HEK293 (cell line): ENCODE data around the gene SMIM44.

Source experiments
- FEZF1 ChIP-seq: fragments of 450-650 bp; formaldehyde crosslinking; IDR thresholded peaks from 2 replicates; pipeline ENCODE4 v1.5.1; 2016; ENCODE audit warnings: missing biosample characterization, missing genetic modification characterization
- HOXC10 ChIP-seq: sonication (generic); formaldehyde crosslinking; IDR thresholded peaks from 2 replicates; pipeline ENCODE4 v1.8.1; 2023; ENCODE audit warnings: mild to moderate bottlenecking, missing genetic modification reagents
- MEIS1 ChIP-seq: sonication (generic); formaldehyde crosslinking; IDR thresholded peaks from 2 replicates; pipeline ENCODE4 v1.8.1; 2022; ENCODE audit warnings: missing genetic modification reagents, mild to moderate bottlenecking, borderline replicate concordance
- PRDM4 ChIP-seq: fragments of 450-650 bp; formaldehyde crosslinking; IDR thresholded peaks from 2 replicates; pipeline ENCODE4 v1.5.1; 2017; ENCODE audit warnings: missing biosample characterization, missing genetic modification characterization
- SP2 ChIP-seq: fragments of 450-650 bp; formaldehyde crosslinking; IDR thresholded peaks from 2 replicates; pipeline ENCODE4 v1.5.1; 2016; ENCODE audit warnings: missing biosample characterization, missing genetic modification characterization
- ZFHX2 ChIP-seq: fragments of 450-650 bp; formaldehyde crosslinking; conservative IDR thresholded peaks from 2 replicates; pipeline ENCODE4 v1.5.1; 2016; ENCODE audit warnings: missing biosample characterization, missing genetic modification characterization
- ZFP41 ChIP-seq: fragments of 450-650 bp; formaldehyde crosslinking; IDR thresholded peaks from 2 replicates; pipeline ENCODE4 v1.5.1; 2016; ENCODE audit warnings: missing biosample characterization, missing genetic modification characterization, borderline replicate concordance
- ZNF114 ChIP-seq: fragments of 450-650 bp; formaldehyde crosslinking; IDR thresholded peaks from 2 replicates; pipeline ENCODE4 v1.5.0; 2017; ENCODE audit warnings: missing biosample characterization, missing genetic modification characterization
- ZNF121 ChIP-seq: fragments of 450-650 bp; formaldehyde crosslinking; IDR thresholded peaks from 2 replicates; pipeline ENCODE4 v1.5.1; 2016; ENCODE audit warnings: missing biosample characterization, missing genetic modification characterization
- ZNF148 ChIP-seq: fragments of 450-650 bp; formaldehyde crosslinking; IDR thresholded peaks from 2 replicates; pipeline ENCODE4 v1.5.0; 2017; ENCODE audit warnings: missing biosample characterization, missing genetic modification characterization, borderline replicate concordance
- ZNF169 ChIP-seq: fragments of 450-650 bp; formaldehyde crosslinking; IDR thresholded peaks from 2 replicates; pipeline ENCODE4 v1.5.1; 2016; ENCODE audit warnings: missing biosample characterization, missing genetic modification characterization
- ZNF223 ChIP-seq: fragments of 450-650 bp; formaldehyde crosslinking; IDR thresholded peaks from 2 replicates; pipeline ENCODE4 v1.5.1; 2016; ENCODE audit warnings: missing biosample characterization, missing genetic modification characterization
- ZNF274 ChIP-seq, 2 experiments: fragments of 200-500 bp in 1 of 2; fragments of 450-650 bp in 1 of 2; sonication (Bioruptor generic) in 1 of 2; formaldehyde crosslinking in 1 of 2; IDR thresholded peaks; 2 replicates each; pipeline versions ENCODE4 v1.5.1 to v1.6.1; 2014 to 2016; ENCODE audit warnings: borderline replicate concordance in 1 of 2, inconsistent platforms in 1 of 2, low read length in 1 of 2, missing biosample characterization in 1 of 2, missing genetic modification characterization in 1 of 2
- ZNF292 ChIP-seq: fragments of 450-650 bp; formaldehyde crosslinking; IDR thresholded peaks from 2 replicates; pipeline ENCODE4 v1.5.1; 2016; ENCODE audit warnings: low read depth, missing biosample characterization, missing genetic modification characterization, borderline replicate concordance
- ZNF302 ChIP-seq: fragments of 450-650 bp; formaldehyde crosslinking; IDR thresholded peaks from 2 replicates; pipeline ENCODE4 v1.5.1; 2016; ENCODE audit warnings: missing biosample characterization, missing genetic modification characterization, low read depth
- ZNF341 ChIP-seq: fragments of 450-650 bp; formaldehyde crosslinking; IDR thresholded peaks from 2 replicates; pipeline ENCODE4; 2016; ENCODE audit warnings: low read depth, missing biosample characterization, missing genetic modification characterization
- ZNF518A ChIP-seq: fragments of 450-650 bp; formaldehyde crosslinking; conservative IDR thresholded peaks from 2 replicates; pipeline ENCODE4 v1.5.1; 2016; ENCODE audit warnings: low read depth, missing biosample characterization, missing genetic modification characterization
- ZNF521 ChIP-seq: fragments of 450-650 bp; formaldehyde crosslinking; IDR thresholded peaks from 2 replicates; pipeline ENCODE4 v1.5.1; 2017; ENCODE audit warnings: missing biosample characterization, mild to moderate bottlenecking, missing genetic modification characterization
- ZNF585B ChIP-seq: fragments of 450-650 bp; formaldehyde crosslinking; IDR thresholded peaks from 2 replicates; pipeline ENCODE4 v1.5.1; 2016; ENCODE audit warnings: missing biosample characterization, missing genetic modification characterization
- ZNF596 ChIP-seq: fragments of 450-650 bp; IDR thresholded peaks from 2 replicates; pipeline ENCODE4 v1.5.0; 2018; ENCODE audit warnings: missing biosample characterization, mild to moderate bottlenecking, missing genetic modification characterization, moderate library complexity
- ZNF629 ChIP-seq: fragments of 450-650 bp; formaldehyde crosslinking; IDR thresholded peaks from 2 replicates; pipeline ENCODE4 v1.5.1; 2017; ENCODE audit warnings: missing biosample characterization, missing genetic modification characterization
- ZNF792 ChIP-seq: fragments of 450-650 bp; formaldehyde crosslinking; IDR thresholded peaks from 2 replicates; pipeline ENCODE4 v1.5.1; 2016; ENCODE audit warnings: missing biosample characterization, missing genetic modification characterization
- TF ChIP-seq, protein P1 (sequence below): fragments of 450-650 bp; formaldehyde crosslinking; IDR thresholded peaks from 2 replicates; pipeline ENCODE4 v1.5.1; 2016; ENCODE audit warnings: missing biosample characterization, missing genetic modification characterization
- TF ChIP-seq, protein P2 (sequence below): fragments of 450-650 bp; formaldehyde crosslinking; IDR thresholded peaks from 2 replicates; pipeline ENCODE4 v1.5.1; 2016; ENCODE audit warnings: missing biosample characterization, missing genetic modification characterization

Gene SMIM44

GRCh38 chr19:3505598-3506383 is 22.6 kb upstream of the SMIM44 start, which contains the start of gene FZR1 (continued):
- TF ChIP-seq ZNF292 (tag by site-specific recombination): no peak
- TF ChIP-seq FEZF1 (tag by site-specific recombination): no peak; the same call in 1 of the 2 replicates
- TF ChIP-seq, protein P1, sequence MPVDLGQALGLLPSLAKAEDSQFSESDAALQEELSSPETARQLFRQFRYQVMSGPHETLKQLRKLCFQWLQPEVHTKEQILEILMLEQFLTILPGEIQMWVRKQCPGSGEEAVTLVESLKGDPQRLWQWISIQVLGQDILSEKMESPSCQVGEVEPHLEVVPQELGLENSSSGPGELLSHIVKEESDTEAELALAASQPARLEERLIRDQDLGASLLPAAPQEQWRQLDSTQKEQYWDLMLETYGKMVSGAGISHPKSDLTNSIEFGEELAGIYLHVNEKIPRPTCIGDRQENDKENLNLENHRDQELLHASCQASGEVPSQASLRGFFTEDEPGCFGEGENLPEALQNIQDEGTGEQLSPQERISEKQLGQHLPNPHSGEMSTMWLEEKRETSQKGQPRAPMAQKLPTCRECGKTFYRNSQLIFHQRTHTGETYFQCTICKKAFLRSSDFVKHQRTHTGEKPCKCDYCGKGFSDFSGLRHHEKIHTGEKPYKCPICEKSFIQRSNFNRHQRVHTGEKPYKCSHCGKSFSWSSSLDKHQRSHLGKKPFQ (tag by site-specific recombination): no peak
- TF ChIP-seq ZNF169: no peak
- TF ChIP-seq SP2 (tag by site-specific recombination): peak; percentile 87
- no peak for TF ChIP-seq HOXC10 (CRISPR knock-in tag)
- TF ChIP-seq ZNF274 (IDR thresholded peaks at IDR 0.05; ENCODE audit: low read length): no peak
- TF ChIP-seq ZNF274 (tag by site-specific recombination; IDR thresholded peaks at IDR 0.05; ENCODE audit: borderline replicate concordance): no peak
- TF ChIP-seq ZNF302 (tag by site-specific recombination): no peak
- TF ChIP-seq, protein P2, sequence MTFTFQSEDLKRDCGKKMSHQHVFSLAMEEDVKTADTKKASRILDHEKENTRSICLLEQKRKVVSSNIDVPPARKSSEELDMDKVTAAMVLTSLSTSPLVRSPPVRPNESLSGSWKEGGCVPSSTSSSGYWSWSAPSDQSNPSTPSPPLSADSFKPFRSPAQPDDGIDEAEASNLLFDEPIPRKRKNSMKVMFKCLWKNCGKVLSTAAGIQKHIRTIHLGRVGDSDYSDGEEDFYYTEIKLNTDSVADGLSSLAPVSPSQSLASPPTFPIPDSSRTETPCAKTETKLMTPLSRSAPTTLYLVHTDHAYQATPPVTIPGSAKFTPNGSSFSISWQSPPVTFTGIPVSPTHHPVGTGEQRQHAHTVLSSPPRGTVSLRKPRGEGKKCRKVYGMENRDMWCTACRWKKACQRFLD (tag by site-specific recombination): no peak
- TF ChIP-seq ZNF341: no peak
- TF ChIP-seq ZNF629 (tag by site-specific recombination): peak; percentile 99
- TF ChIP-seq ZNF585B (tag by site-specific recombination): no peak
- no peak for TF ChIP-seq ZNF792
- peak; percentile 39 for TF ChIP-seq ZFHX2
- TF ChIP-seq ZNF148 (tag by site-specific recombination): no peak
- TF ChIP-seq ZNF596 (tag by site-specific recombination): no peak
- no peak for TF ChIP-seq PRDM4 (tag by site-specific recombination)
- TF ChIP-seq ZNF521 (tag by site-specific recombination): no peak
- TF ChIP-seq ZNF114 (tag by site-specific recombination): no peak
- TF ChIP-seq ZNF518A: no peak
- no peak for TF ChIP-seq MEIS1 (CRISPR knock-in tag)
- TF ChIP-seq ZNF223: no peak
- no peak for TF ChIP-seq ZNF121 (tag by site-specific recombination)
- no peak for TF ChIP-seq ZFP41 (tag by site-specific recombination)
